SK-N-SH (cell line): Measurements from ENCODE around the gene FRMPD4. TPM values are rescaled to one million over a fixed set of nuclear protein-coding genes. Genes with fewer than 3 reads are reported as not detected.

Experiments
- CTCF ChIA-PET: fragments of 300-600, 350-600 bp; formaldehyde crosslinking; extraction: SDS; loops from one replicate; lab custom pipeline; 2021; lab: Yijun Ruan, JAX
- POLR2A ChIA-PET: fragments of 350-600 bp; sonication (Branson Sonifier 250); formaldehyde crosslinking; extraction: SDS; loops from one replicate; lab custom pipeline; 2020; ENCODE audit warnings: antibody characterized with exemption, inconsistent platforms; lab: Yijun Ruan, JAX
- DNase-seq: peaks from one replicate; pipeline ENCODE4 v3.0.0; 2012
- H2AFZ ChIP-seq: fragments of 200-600 bp; sonication (generic); 2 replicates; pipeline ENCODE4 v1.8.1; 2016; ENCODE audit warnings: antibody characterized with exemption, mild to moderate bottlenecking, low read depth
- H3F3A ChIP-seq: fragments of 200-600 bp; sonication (generic); replicated peaks from 2 replicates; pipeline ENCODE3; 2016; ENCODE audit warnings: antibody characterized with exemption, mild to moderate bottlenecking; ENCODE audit not compliant: insufficient read depth
- H3K27ac ChIP-seq, 2 experiments: fragments of 200-500 bp in 1 of 2; fragments of 200-600 bp in 1 of 2; sonication (Bioruptor generic) in 1 of 2; sonication (generic), shearing (Covaris generic) in 1 of 2; 2 replicates each; pipeline versions ENCODE4 v1.5.1 to v1.6.1; 2014 to 2016; ENCODE audit warnings: low read depth in 2 of 2, inconsistent platforms in 1 of 2, low read length in 1 of 2, mild to moderate bottlenecking in 1 of 2, mixed read lengths in 1 of 2
- H3K27me3 ChIP-seq: fragments of 200-600 bp; sonication (generic), shearing (Covaris generic); 2 replicates; pipeline ENCODE4 v1.6.1; 2016; ENCODE audit warnings: mixed run types; ENCODE audit not compliant: insufficient read depth
- H3K36me3 ChIP-seq, 2 experiments: fragments of 200-500 bp in 1 of 2; fragments of 200-600 bp in 1 of 2; sonication (Bioruptor generic) in 1 of 2; sonication (generic) in 1 of 2; replicated peaks in 1 of 2; 2 replicates each; pipeline versions ENCODE3 to v1.5.1; 2014 to 2016; ENCODE audit warnings: low read length in 1 of 2, mild to moderate bottlenecking in 1 of 2; ENCODE audit not compliant: insufficient read depth in 2 of 2, control insufficient read depth in 1 of 2
- H3K4me1 ChIP-seq, 2 experiments: fragments of 200-500 bp in 1 of 2; fragments of 200-600 bp in 1 of 2; sonication (Bioruptor generic) in 1 of 2; sonication (generic), shearing (Covaris generic) in 1 of 2; 2 replicates each; pipeline versions ENCODE4 v1.5.1 to v1.6.1; 2014 to 2016; ENCODE audit warnings: low read depth in 1 of 2, low read length in 1 of 2, mixed run types in 1 of 2; ENCODE audit not compliant: insufficient read depth in 2 of 2, control insufficient read depth in 1 of 2
- H3K4me2 ChIP-seq: fragments of 200-600 bp; sonication (generic), shearing (Covaris generic); 2 replicates; pipeline ENCODE4 v1.6.1; 2017; ENCODE audit warnings: mixed run types
- H3K4me3 ChIP-seq, 2 experiments: fragments of 200-500 bp in 1 of 2; fragments of 200-600 bp in 1 of 2; sonication (Bioruptor generic) in 1 of 2; sonication (generic), shearing (Covaris generic) in 1 of 2; 2 replicates each; pipeline versions ENCODE4 v1.5.1 to v1.8.1; 2014 to 2016; ENCODE audit warnings: low read depth in 2 of 2, inconsistent platforms in 1 of 2, low read length in 1 of 2, mild to moderate bottlenecking in 1 of 2, mixed read lengths in 1 of 2, moderate library complexity in 1 of 2
- H3K79me2 ChIP-seq: fragments of 200-600 bp; sonication (generic); 2 replicates; pipeline ENCODE4 v1.8.1; 2017; ENCODE audit warnings: mild to moderate bottlenecking; ENCODE audit not compliant: insufficient read depth
- H3K9ac ChIP-seq: fragments of 200-600 bp; sonication (generic); 2 replicates; pipeline ENCODE4 v1.6.1; 2017; ENCODE audit warnings: mixed run types
- H3K9me2 ChIP-seq: fragments of 200-600 bp; sonication (generic); 2 replicates; pipeline ENCODE4 v1.6.1; 2017; ENCODE audit warnings: mixed run types
- H3K9me3 ChIP-seq: fragments of 200-600 bp; sonication (generic); 2 replicates; pipeline ENCODE4 v1.6.1; 2017; ENCODE audit warnings: mixed run types, mild to moderate bottlenecking, moderate library complexity
- H4K20me1 ChIP-seq: fragments of 200-600 bp; sonication (generic); 2 replicates; pipeline ENCODE4 v1.6.1; 2017; ENCODE audit warnings: mild to moderate bottlenecking, mixed run types; ENCODE audit not compliant: insufficient read depth
- CHD2 ChIP-seq: fragments of 150-350 bp; IDR thresholded peaks from 2 replicates; pipeline ENCODE4 v1.6.1; 2018; ENCODE audit warnings: low read length; ENCODE audit not compliant: partially characterized antibody
- CTCF ChIP-seq: fragments of 200-600 bp; sonication (generic); IDR thresholded peaks from 2 replicates; pipeline ENCODE4 v1.6.1; 2017; ENCODE audit warnings: antibody characterized with exemption, mild to moderate bottlenecking, moderate library complexity
- EZH2phosphoT487 ChIP-seq: fragments of 200-600 bp; sonication (generic); IDR thresholded peaks from 2 replicates; pipeline ENCODE4 v1.6.1; 2017; ENCODE audit warnings: low read depth, mixed run types, mild to moderate bottlenecking, antibody characterized with exemption, moderate library complexity, borderline replicate concordance
- FOXJ3 ChIP-seq: sonication (generic); formaldehyde crosslinking; IDR thresholded peaks from 2 replicates; pipeline ENCODE4 v1.5.1; 2020; ENCODE audit warnings: mild to moderate bottlenecking, missing genetic modification reagents
- JUND ChIP-seq: IDR thresholded peaks from 2 replicates; pipeline ENCODE4 v1.4.0; 2012
- MXI1 ChIP-seq: IDR thresholded peaks from 2 replicates; pipeline ENCODE4 v1.6.1; 2012; ENCODE audit warnings: mild to moderate bottlenecking, low read depth, low read length, improper control_type of control experiment
- NFIC ChIP-seq: IDR thresholded peaks from 2 replicates; pipeline ENCODE4 v1.4.0; 2012; ENCODE audit warnings: borderline replicate concordance
- NRF1 ChIP-seq: IDR thresholded peaks from 2 replicates; pipeline ENCODE4 v1.6.1; 2012; ENCODE audit warnings: low read depth, mild to moderate bottlenecking, low read length
- REST ChIP-seq: IDR thresholded peaks from 2 replicates; pipeline ENCODE4 v1.6.1; 2012; ENCODE audit warnings: mild to moderate bottlenecking, low read depth, low read length, moderate library complexity
- SMC3 ChIP-seq: IDR thresholded peaks from 2 replicates; pipeline ENCODE4 v1.6.1; 2012; ENCODE audit warnings: low read depth, low read length, improper control_type of control experiment
- TCF12 ChIP-seq: IDR thresholded peaks from 2 replicates; pipeline ENCODE4 v1.4.0; 2012
- ZBTB33 ChIP-seq: IDR thresholded peaks from 2 replicates; pipeline ENCODE4 v1.4.0; 2012; ENCODE audit warnings: low read depth, borderline replicate concordance
- WGBS: methylation state at CpG from one replicate; pipeline ENCODE4 v1.1.6; 2017; ENCODE audit warnings: low lambda C conversion rate; 5-methylcytosine and 5-hydroxymethylcytosine counted together
- polyA plus RNA-seq, 3 experiments: library from polyadenylated mRNA; depleted of rRNA; stranded (reverse); fragments of >200 nt; gene quantifications; 2 replicates each; pipeline ENCODE4 v1.2.3, GENCODE V29; 2012
- TF ChIP-seq, protein P1 (sequence below): fragments of 150-350 bp; IDR thresholded peaks from 2 replicates; pipeline ENCODE4 v1.6.1; 2017; ENCODE audit warnings: antibody characterized with exemption, low read length, low read depth, borderline replicate concordance

Gene FRMPD4
- polyA plus RNA-seq, 1 of the 3 experiments (the other 2 are of a cell fraction), result not detected

DNA sequence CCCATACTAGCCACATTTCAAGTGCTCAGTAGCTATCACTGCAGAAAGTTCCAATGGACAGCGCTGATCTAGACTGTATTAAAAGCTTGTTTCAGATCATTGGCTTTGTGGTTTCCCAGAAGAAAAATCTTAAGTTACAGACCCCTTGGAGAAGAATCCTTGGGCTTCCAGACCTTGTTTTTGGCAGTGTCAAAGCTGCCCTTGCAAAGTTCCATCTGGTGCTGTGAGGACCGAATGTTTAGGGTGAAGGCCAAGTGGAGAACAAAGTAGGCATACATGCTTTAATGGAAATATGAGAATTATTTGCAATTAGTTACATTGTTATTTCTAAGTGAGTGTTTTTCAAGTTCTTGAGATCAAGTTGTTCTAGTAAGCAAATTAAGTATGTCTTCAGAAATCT lies 144.7 kb downstream of the FRMPD4 start (continued):
- TF ChIP-seq FOXJ3 (CRISPR knock-in tag), result no peak
- TF ChIP-seq MXI1, result no peak
- TF ChIP-seq ZBTB33, result no peak
- TF ChIP-seq, all 33 proteins: peak for 0

- Histone ChIP-seq H3K4me3 (no peak overlapping the region), H3K79me2 (no peaks in the 10 kb centered on the region), H2AFZ (no peak overlapping the region), H3K4me1 (no peaks in the 10 kb centered on the region), H3K27ac (no peak overlapping the region), H3K36me3 (no peaks in the 10 kb centered on the region), H4K20me1 (no peaks in the 10 kb centered on the region), H3K9me3 (no peaks in the 10 kb centered on the region), H3K27me3 (no peaks in the 10 kb centered on the region), H3K9me2 (no peaks in the 10 kb centered on the region), H3F3A (no peaks in the 10 kb centered on the region), H3K4me2 (no peak overlapping the region), H3K9ac (no peak overlapping the region)
- TF ChIP-seq CHD2, result no peak
- no peak for TF ChIP-seq SMC3
- no peak for TF ChIP-seq MXI1
- no peak for TF ChIP-seq JUND
- 5% methylated on average over 7 of the region's 7 CpGs for WGBS
- DNase-seq, result no peak
- ChIA-PET CTCF (no interaction called here), POLR2A (no interaction called here)
Measured at GRCh38 chrX:12292996-12293765, 154.9 kb downstream of the FRMPD4 start.

DNA sequence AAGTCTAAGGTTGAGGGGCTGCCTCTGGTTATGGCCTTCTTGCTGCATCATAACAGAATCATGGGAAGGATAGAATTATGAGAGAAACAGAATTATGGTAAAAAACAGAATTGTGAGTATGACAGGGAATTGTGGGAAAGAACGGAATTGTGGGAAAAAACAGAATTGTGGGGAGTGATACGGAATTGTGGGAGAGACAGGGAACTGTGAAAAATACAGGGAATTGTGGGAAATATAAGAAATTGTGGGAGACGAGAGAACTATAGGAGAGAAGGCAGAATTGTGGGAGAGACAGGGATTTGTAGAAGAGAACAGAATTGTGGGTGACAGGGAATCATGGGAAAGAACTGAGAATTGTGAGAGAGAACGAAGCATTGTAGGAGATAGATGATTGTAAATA lies 159.1 kb downstream of the FRMPD4 start:
- Histone ChIP-seq H3K9ac (no peak overlapping the region), H3K27me3 (no peaks in the 10 kb centered on the region), H3F3A (no peaks in the 10 kb centered on the region), H3K4me1 (no peaks in the 10 kb centered on the region), H3K4me3 (no peak overlapping the region), H3K9me2 (no peaks in the 10 kb centered on the region), H3K4me2 (no peak overlapping the region), H3K9me3 (no peaks in the 10 kb centered on the region), H3K36me3 (no peaks in the 10 kb centered on the region), H2AFZ (no peak overlapping the region), H3K79me2 (no peaks in the 10 kb centered on the region), H4K20me1 (no peaks in the 10 kb centered on the region), H3K27ac (no peak overlapping the region)
- no peak for DNase-seq
- POLR2A ChIA-PET, result no interaction called here
- WGBS, result 9% methylated on average over 4 of the region's 4 CpGs
- CTCF ChIA-PET, result no interaction called here
- TF ChIP-seq ZBTB33 (no peak), NRF1 (no peak), CTCF (no peak), NFIC (no peak), FOXJ3 (CRISPR knock-in tag) (no peak), TCF12 (no peak), EZH2phosphoT487 (no peak), REST (no peak)
- TF ChIP-seq, protein P1, sequence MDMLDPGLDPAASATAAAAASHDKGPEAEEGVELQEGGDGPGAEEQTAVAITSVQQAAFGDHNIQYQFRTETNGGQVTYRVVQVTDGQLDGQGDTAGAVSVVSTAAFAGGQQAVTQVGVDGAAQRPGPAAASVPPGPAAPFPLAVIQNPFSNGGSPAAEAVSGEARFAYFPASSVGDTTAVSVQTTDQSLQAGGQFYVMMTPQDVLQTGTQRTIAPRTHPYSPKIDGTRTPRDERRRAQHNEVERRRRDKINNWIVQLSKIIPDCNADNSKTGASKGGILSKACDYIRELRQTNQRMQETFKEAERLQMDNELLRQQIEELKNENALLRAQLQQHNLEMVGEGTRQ, result no peak
